Epithelial cell of esophagus (primary cell): ENCODE results near the gene MYPN.
"Not testable (repeated sequence)": the region's sequence is repeated elsewhere in the genome, so short reads cannot be mapped to it uniquely, and the experiment has no call there.

Source experiments
- DNase-seq: peaks from one replicate; pipeline ENCODE4 v3.0.0; 2010; ENCODE audit warnings: low read depth
- H3K4me3 ChIP-seq: 2 replicates; pipeline ENCODE4 v1.5.1; 2011; ENCODE audit warnings: mild to moderate bottlenecking, low read length, control low read depth
- TF ChIP-seq, protein P1 (sequence below): IDR thresholded peaks from 2 replicates; pipeline ENCODE4 v1.5.1; 2011; ENCODE audit warnings: low read depth, mild to moderate bottlenecking, low read length, control low read depth, inconsistent platforms; ENCODE audit not compliant: insufficient read depth; ENCODE audit errors: missing control alignments

MYPN gene

DNA sequence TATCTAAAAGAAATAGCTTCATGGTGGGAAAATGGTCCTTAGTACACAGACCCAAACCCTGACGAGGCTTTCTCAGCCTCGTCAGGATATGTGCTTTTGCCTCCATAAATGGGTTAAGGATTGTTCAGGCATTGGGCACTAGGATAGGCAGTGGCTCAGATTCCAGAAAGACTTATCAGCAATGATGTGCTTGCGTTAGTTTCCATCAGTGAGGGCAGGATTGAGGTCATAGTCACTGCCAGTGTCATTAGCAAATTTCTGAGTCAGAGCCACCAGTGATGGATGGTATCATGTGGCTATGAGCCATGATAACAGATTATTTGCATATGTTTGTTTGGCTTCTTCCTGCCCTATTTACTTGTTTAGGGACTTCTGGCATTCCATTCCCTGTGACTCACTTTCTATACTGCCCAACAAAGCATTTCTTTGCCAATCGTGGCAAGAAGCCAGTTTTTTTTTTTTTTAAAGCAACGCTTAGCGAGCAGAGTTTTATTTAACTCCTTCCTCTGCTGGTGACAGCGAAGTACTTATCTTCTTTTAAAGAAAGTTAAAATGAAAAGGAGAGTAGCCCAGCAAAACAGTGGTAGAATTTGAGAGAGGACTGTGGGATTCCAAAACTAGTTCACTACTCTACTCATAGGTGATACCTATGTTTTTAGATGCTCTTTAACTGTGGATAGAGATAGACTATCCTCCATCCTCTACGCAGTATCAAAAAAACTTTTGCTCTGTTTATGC is 44.4 kb downstream of the MYPN start:
- no peak overlapping the region for H3K4me3 ChIP-seq
- peak; percentile 98 for DNase-seq
- TF ChIP-seq, protein P1, sequence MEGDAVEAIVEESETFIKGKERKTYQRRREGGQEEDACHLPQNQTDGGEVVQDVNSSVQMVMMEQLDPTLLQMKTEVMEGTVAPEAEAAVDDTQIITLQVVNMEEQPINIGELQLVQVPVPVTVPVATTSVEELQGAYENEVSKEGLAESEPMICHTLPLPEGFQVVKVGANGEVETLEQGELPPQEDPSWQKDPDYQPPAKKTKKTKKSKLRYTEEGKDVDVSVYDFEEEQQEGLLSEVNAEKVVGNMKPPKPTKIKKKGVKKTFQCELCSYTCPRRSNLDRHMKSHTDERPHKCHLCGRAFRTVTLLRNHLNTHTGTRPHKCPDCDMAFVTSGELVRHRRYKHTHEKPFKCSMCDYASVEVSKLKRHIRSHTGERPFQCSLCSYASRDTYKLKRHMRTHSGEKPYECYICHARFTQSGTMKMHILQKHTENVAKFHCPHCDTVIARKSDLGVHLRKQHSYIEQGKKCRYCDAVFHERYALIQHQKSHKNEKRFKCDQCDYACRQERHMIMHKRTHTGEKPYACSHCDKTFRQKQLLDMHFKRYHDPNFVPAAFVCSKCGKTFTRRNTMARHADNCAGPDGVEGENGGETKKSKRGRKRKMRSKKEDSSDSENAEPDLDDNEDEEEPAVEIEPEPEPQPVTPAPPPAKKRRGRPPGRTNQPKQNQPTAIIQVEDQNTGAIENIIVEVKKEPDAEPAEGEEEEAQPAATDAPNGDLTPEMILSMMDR: no peak

DNA sequence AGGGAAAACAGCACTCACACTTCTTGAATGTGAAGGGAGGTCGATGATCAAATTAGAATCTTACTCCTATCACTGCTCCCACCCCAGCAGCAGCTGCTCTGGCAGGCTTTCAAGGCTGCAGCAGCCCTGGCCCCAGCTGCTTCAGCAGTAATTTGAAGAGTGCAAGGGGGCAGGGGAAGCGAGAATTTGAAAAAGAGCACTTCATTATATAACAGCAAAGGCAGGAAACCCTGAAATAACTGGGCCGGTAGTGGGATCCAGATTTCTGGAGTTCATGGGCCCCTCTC is 44.9 kb downstream of the MYPN start:
- TF ChIP-seq, protein P1: no peak
- no peak overlapping the region for H3K4me3 ChIP-seq
- DNase-seq: no peak

DNA sequence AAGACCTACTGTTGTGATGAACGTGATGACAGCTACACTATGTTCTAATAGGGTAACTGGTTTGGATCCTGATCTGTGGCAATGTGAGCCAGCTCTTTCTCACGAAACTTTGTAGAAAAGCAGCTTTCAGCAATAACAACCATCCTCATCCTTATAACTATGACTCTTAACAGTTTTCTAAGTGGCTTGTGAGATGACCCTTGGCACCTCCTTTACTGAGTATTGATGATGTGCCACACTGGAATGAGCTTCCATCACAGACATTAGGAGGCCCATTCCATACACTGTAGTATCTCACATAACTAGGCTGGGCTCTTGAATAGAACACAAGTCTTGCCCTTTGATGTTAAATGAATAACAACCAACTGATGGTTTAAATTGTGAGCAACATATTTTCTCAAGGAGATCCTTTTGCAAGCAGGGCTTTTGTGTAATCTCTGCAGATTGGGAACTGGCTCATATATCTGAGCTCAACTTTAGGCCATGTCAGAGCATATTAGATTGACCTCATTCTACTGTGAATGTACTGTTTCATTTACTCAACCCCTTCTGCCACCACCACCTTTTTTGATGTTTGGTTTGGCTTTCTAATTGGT is 46.4 kb downstream of the MYPN start:
- TF ChIP-seq, protein P1: no peak
- no peak for DNase-seq
- no peak overlapping the region for H3K4me3 ChIP-seq

DNA sequence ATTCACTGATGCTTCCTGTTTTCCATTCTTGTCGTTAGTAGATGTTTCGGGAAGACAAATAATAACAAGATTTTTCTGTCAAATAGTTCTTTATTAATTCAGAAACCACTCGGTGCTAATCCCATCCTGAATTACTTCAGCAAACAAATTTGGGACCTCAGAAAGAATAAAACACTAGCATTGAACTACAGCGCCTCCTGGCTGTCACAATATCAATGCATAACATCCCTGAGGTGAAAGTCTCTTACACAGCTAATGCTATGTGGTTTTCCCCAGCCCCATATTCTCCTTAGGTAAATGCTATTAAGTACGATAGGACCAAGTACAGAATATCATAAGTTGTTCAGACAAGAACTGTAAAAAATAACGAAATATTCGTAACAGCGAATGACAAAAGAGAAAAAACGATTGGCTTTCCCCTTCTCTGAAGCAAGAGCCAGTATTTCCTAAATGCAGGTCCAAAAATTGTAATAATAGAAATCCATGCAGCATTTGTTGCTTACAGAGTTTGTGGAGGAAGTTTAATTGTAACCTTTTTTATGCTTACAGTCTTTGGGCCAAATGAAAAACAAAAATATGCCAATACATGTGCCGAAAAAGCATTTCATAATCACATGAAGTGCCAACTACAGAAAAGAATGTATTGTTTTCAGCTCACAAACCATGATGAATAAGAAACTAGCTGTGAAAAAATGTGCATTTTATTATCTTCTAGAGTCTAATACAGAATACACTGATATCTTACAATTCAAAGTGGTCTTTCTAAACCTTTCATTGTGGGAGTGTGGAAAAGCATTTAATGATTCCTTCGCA is 47.3 kb downstream of the MYPN start:
- TF ChIP-seq, protein P1: peak; percentile 91
- no peak overlapping the region for H3K4me3 ChIP-seq
- DNase-seq: peak; percentile 74

DNA sequence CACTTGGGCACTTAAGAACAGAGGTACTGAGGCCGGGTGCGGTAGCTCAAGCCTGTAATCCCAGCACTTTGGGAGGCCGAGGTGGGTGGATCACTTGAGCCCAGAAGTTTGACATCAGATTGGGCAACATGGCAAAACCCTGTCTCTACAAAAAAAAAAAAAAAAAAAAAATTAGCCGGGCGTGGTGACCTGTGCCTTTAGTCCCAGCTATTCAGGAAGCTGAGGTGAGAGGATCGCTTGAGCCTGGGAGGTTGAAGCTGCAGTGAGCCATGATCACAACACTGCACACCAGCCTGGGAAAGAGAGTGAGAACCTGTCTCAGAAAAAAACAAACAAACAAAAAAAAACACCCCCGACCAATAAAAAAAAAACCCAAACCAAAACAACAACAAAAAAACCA is 48.2 kb downstream of the MYPN start:
- not testable (repeated sequence) for H3K4me3 ChIP-seq, DNase-seq

DNA sequence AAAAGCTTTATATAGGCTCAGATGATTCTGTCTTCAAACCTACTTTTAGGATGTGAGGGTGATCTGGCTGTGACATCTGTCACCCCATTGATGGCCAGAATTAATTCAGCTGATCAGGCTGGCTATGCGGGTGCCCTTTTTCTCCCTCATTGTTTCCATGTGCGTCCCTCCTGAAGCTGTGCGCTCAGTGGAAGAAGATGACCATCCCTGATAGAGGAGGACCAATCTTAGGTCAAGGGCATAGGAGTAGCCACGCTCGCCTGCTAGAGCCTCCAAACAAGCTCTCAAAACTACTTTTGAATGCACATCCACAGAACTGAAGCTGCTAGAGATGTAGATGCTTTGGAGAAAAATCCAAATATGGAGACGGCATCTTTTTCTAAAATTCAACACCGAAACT is 48.7 kb downstream of the MYPN start:
- no peak for DNase-seq
- TF ChIP-seq, protein P1: no peak

DNA sequence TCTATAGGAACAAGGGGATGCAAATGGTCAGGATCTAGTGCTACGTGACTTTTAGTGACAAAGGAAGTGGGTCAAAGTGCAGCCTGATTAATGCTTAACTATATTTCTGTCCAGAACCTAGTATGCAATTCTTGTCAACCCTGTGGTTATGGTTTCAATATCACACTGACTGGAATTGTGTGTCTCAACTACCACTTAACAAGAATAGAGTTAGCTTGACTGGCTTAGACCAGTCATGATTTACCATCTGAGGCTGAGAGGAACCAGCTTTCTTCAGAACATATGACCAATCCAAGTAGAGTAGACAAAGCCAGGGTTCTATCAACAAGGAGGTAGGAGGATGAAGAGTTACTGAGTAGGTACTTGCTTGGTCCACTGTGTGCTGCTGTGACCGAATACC is 54.4 kb downstream of the MYPN start:
- no peak overlapping the region for H3K4me3 ChIP-seq
- TF ChIP-seq, protein P1: no peak

More for the DNA sequence above, 48.7 kb downstream of the MYPN start:
- H3K4me3 ChIP-seq: no peak overlapping the region

More for the DNA sequence above, 54.4 kb downstream of the MYPN start:
- no peak for DNase-seq
